Vagina (tissue), 2 donors: ENCODE data around the gene SPIC. TPM values are rescaled to one million over a fixed set of nuclear protein-coding genes. Genes with fewer than 3 reads are reported as not detected.
A peak's percentile ranks its signal among the peaks of the same experiment; 100 is the strongest.

Source experiments
- DNase-seq, 2 donors: peaks; one replicate each; pipeline ENCODE4 v3.0.0-alpha.2; 2017; ENCODE audit errors: extremely low spot score in 2 of 2
- H3K27ac ChIP-seq: fragments of 200-600 bp; sonication (generic); one replicate; pipeline ENCODE4 v1.5.1; 2019
- H3K27me3 ChIP-seq: fragments of 200-600 bp; sonication (generic); one replicate; pipeline ENCODE4 v1.5.1; 2019
- H3K36me3 ChIP-seq, 2 donors: fragments of 200-600 bp; sonication (generic); one replicate each; pipeline ENCODE4 v1.5.1; 2017 to 2019
- H3K4me1 ChIP-seq: fragments of 200-600 bp; sonication (generic); one replicate; pipeline ENCODE4 v1.5.1; 2019
- H3K4me3 ChIP-seq, 2 donors: fragments of 200-600 bp; sonication (generic); 1 replicate in 1 of 2; 2 replicates in 1 of 2; pipeline ENCODE4 v1.5.1; 2016 to 2019
- H3K9me3 ChIP-seq: fragments of 200-600 bp; sonication (generic); one replicate; pipeline ENCODE4 v1.5.1; 2019
- POLR2A ChIP-seq, 2 donors: fragments of 450-650 bp; IDR thresholded peaks; one replicate each; pipeline ENCODE4 v1.6.1; 2017; ENCODE audit warnings: antibody characterized with exemption in 2 of 2, mild to moderate bottlenecking in 2 of 2, moderate library complexity in 2 of 2
- POLR2AphosphoS5 ChIP-seq, 2 donors: sonication (generic); formaldehyde crosslinking; IDR thresholded peaks; one replicate each; pipeline ENCODE4 v1.9.0; 2017; ENCODE audit warnings: antibody characterized with exemption in 2 of 2, mild to moderate bottlenecking in 2 of 2, low read depth in 1 of 2; ENCODE audit not compliant: insufficient read depth in 1 of 2
- intact Hi-C: fragments of 100-400 bp; cut with DNase I; formaldehyde crosslinking; loops from one replicate; pipeline ENCODE4 v1.15.1; 2023
- total RNA-seq: library from RNA; depleted of rRNA; stranded (reverse); fragments of >200 nt; gene quantifications from one replicate; pipeline ENCODE4 v1.2.3, GENCODE V29; 2016
- TF ChIP-seq, protein P1 (sequence below), 3 experiments: fragments of 450-650 bp in 2 of 3; fragments of 200-600 bp in 1 of 3; sonication (generic) in 1 of 3; IDR thresholded peaks; one replicate each; pipeline ENCODE4 v1.5.1; 2017 to 2019; ENCODE audit warnings: antibody characterized with exemption in 3 of 3, mild to moderate bottlenecking in 2 of 3, moderate library complexity in 2 of 3

SPIC gene
- total RNA-seq, 1 donor from 2014 or later, result not detected

DNA sequence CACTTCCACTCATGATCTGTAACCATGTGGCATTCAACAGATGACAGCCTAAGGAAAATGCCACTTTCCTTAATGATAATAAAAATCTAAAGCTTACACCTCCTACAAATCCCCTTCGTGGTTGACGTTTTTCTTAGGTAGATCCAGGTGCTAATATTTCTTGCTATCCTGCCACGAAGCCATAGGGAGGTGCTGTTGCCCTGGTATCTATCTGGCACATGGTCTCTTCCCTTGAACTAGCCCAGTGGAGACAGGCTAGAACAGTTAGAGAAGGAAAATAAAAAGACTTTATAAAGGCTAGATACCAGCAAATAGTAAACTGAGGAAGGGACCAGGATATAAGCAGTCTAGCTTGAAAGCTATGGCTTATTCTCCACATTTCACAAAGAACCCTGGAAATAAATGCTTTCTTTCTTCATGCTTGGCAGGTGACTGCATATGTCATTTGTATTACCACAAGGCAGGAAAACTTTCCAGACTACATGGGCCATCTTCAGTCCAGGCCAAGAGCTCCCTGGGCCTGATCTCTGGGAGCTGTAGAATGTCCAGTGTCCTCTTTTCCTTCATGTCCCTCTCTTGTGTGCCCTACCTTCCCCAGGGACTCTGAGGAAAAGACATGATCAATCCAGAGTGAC, 15.3 kb downstream of the SPIC start:
- intact Hi-C loops, result loop anchor here (5.0 kb wide), 1 partner anchor 437 kb away; no protein-coding TSS in a partner anchor
- Histone ChIP-seq H3K4me3 (no peak overlapping the region), H3K36me3 (no peaks in the 10 kb centered on the region), H3K4me1 (no peaks in the 10 kb centered on the region), H3K27ac (no peak overlapping the region), H3K9me3 (no peaks in the 10 kb centered on the region), H3K27me3 (no peaks in the 10 kb centered on the region)
- no peak for TF ChIP-seq POLR2AphosphoS5 (IDR thresholded peaks at IDR 0.05; ENCODE audit: insufficient read depth in 1 of 2, low read depth in 1 of 2)
- TF ChIP-seq, protein P1, sequence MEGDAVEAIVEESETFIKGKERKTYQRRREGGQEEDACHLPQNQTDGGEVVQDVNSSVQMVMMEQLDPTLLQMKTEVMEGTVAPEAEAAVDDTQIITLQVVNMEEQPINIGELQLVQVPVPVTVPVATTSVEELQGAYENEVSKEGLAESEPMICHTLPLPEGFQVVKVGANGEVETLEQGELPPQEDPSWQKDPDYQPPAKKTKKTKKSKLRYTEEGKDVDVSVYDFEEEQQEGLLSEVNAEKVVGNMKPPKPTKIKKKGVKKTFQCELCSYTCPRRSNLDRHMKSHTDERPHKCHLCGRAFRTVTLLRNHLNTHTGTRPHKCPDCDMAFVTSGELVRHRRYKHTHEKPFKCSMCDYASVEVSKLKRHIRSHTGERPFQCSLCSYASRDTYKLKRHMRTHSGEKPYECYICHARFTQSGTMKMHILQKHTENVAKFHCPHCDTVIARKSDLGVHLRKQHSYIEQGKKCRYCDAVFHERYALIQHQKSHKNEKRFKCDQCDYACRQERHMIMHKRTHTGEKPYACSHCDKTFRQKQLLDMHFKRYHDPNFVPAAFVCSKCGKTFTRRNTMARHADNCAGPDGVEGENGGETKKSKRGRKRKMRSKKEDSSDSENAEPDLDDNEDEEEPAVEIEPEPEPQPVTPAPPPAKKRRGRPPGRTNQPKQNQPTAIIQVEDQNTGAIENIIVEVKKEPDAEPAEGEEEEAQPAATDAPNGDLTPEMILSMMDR (IDR thresholded peaks at IDR 0.05), result peak in 1 of 3 experiments; percentile 20
- no peak for TF ChIP-seq POLR2A (IDR thresholded peaks at IDR 0.05)
- no peak for DNase-seq

DNA sequence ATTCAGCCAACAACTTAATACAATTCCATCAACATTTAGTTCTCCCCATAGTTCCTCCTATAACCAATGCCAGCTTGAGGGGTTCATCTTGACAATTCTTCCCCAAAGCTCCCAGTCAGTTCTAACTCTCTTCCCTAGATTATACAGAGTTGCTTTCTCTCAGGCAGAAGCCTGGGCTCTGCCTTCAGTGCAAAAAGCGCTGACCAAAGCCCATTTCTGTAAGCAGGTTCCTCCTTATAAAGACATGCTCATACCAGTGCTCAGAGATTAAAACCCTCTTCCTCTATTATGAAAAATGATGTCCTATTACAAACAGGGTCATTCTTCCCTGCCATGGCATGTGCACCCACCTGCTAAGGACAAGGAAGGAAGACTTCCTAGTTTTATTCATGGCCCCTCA, 16.2 kb downstream of the SPIC start:
- H3K4me3 ChIP-seq, result no peak overlapping the region
- no peaks in the 10 kb centered on the region for H3K27me3 ChIP-seq
- no peak for DNase-seq
- no peaks in the 10 kb centered on the region for H3K4me1 ChIP-seq
- TF ChIP-seq POLR2A (IDR thresholded peaks at IDR 0.05) (no peak), POLR2AphosphoS5 (IDR thresholded peaks at IDR 0.05; ENCODE audit: insufficient read depth in 1 of 2, low read depth in 1 of 2) (no peak)
- TF ChIP-seq, protein P1 (IDR thresholded peaks at IDR 0.05), result no peak
- no peak overlapping the region for H3K27ac ChIP-seq
- intact Hi-C loops, result loop anchor here (5.0 kb wide), 1 partner anchor 436 kb away; no protein-coding TSS in a partner anchor
- H3K9me3 ChIP-seq, result no peaks in the 10 kb centered on the region
- no peaks in the 10 kb centered on the region for H3K36me3 ChIP-seq

DNA sequence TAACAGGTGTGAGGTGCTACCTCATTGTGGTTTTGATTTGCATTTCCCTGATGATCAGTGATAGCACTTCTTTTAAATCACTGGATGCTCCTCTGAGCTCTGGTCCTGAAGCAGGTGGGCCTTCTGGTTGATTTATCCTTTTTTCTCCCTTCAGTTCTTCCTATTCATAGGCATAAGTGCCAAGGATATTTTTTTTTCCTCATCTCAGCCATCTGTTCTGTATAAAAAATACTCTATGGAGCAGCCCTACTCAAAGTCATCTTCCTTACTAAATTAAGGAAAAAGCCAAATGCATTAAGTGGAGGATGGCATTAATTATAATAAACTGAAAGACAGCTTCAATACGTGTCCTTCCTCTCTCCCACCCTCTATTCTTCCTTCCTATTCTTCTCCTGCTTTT, 18.4 kb downstream of the SPIC start:
- intact Hi-C loops, result loop anchor here (5.0 kb wide), 1 partner anchor 434 kb away; no protein-coding TSS in a partner anchor
- TF ChIP-seq POLR2AphosphoS5 (IDR thresholded peaks at IDR 0.05; ENCODE audit: insufficient read depth in 1 of 2, low read depth in 1 of 2) (no peak), POLR2A (IDR thresholded peaks at IDR 0.05) (no peak)
- TF ChIP-seq, protein P1 (IDR thresholded peaks at IDR 0.05), result no peak
- Histone ChIP-seq H3K4me3 (no peak overlapping the region), H3K27ac (no peak overlapping the region), H3K27me3 (no peaks in the 10 kb centered on the region), H3K9me3 (no peaks in the 10 kb centered on the region), H3K4me1 (peaks cover 5% of the 10 kb centered on the region), H3K36me3 (no peaks in the 10 kb centered on the region)
- DNase-seq, result no peak

DNA sequence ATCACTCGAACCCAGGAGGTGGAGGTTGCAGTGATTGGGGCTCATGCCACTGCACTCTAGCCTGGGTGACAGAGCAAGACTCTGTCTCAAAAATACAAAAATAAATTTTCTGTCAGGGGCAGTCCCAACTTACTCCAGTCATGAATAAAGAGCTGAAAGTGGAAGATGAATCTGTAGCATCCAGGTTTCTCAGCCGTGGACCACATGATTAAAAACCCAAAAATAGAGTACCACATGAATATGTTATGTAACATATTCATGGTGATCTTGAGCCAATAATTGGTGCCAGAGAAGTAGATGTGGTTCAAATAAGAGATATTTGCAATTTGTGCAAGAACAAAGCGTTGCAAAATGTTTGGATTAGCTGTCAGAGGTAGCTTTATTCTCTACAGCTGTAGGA, 23.1 kb downstream of the SPIC start:
- peak overlapping the region; percentile 48 for H3K27ac ChIP-seq
- H3K9me3 ChIP-seq, result no peaks in the 10 kb centered on the region
- H3K4me1 ChIP-seq, result peaks cover 5% of the 10 kb centered on the region
- no peak for DNase-seq
- H3K4me3 ChIP-seq, result no peak overlapping the region
- intact Hi-C loops, result no loop called here
- no peak for TF ChIP-seq POLR2AphosphoS5 (IDR thresholded peaks at IDR 0.05; ENCODE audit: insufficient read depth in 1 of 2, low read depth in 1 of 2)
- TF ChIP-seq, protein P1 (IDR thresholded peaks at IDR 0.05), result no peak
- TF ChIP-seq POLR2A (IDR thresholded peaks at IDR 0.05), result no peak
- no peaks in the 10 kb centered on the region for H3K36me3 ChIP-seq
- H3K27me3 ChIP-seq, result no peaks in the 10 kb centered on the region

DNA sequence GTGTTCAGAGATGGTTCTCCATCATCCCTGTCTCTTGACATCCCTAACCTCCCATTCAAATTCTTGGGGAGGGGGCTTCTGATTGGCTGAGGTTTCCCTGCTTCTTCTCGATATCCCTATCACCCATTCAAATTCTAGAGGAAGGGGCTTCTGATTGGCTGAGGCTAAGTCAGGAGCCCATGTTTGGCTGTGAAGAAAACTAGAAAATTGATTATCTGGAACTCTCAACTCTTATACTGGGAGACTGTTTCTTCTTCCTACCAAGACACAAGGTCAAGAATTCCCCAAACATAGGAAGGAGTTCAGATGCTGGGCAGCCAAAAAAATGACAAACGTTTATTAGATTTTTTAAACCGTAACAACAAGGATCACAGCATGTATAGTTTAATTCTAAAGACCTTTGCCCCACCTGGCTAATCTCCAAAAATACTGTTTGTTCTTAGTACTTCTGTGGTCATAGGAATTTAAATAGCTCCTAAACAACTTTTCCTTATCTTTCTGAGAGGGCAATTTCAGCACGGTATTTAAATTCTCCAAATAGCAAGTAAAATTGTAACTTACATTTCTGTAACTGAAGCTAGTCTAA, 26.4 kb downstream of the SPIC start:
- DNase-seq, result no peak

More for the DNA sequence above, 26.4 kb downstream of the SPIC start:
- Histone ChIP-seq H3K27me3 (no peaks in the 10 kb centered on the region), H3K36me3 (no peaks in the 10 kb centered on the region), H3K4me3 (no peak overlapping the region), H3K9me3 (no peaks in the 10 kb centered on the region), H3K4me1 (peaks cover 5% of the 10 kb centered on the region), H3K27ac (peak overlapping the region; percentile 6)
- TF ChIP-seq POLR2A (IDR thresholded peaks at IDR 0.05) (no peak), POLR2AphosphoS5 (IDR thresholded peaks at IDR 0.05; ENCODE audit: insufficient read depth in 1 of 2, low read depth in 1 of 2) (no peak)
- intact Hi-C loops, result no loop called here
